HG02759 (cell line): ENCODE results near the gene KCTD5.
"Not testable (repeated sequence)": the region's sequence is repeated elsewhere in the genome, so short reads cannot be mapped to it uniquely, and the experiment has no call there.

Experiments
- ATAC-seq: cut with Tn5 transposase; IDR thresholded peaks from one replicate; pipeline ENCODE4 v1.9.1; 2021; ENCODE audit warnings: mild to moderate bottlenecking, moderate library complexity; ENCODE audit not compliant: unreplicated experiment

KCTD5 gene, protein sequence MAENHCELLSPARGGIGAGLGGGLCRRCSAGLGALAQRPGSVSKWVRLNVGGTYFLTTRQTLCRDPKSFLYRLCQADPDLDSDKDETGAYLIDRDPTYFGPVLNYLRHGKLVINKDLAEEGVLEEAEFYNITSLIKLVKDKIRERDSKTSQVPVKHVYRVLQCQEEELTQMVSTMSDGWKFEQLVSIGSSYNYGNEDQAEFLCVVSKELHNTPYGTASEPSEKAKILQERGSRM

DNA sequence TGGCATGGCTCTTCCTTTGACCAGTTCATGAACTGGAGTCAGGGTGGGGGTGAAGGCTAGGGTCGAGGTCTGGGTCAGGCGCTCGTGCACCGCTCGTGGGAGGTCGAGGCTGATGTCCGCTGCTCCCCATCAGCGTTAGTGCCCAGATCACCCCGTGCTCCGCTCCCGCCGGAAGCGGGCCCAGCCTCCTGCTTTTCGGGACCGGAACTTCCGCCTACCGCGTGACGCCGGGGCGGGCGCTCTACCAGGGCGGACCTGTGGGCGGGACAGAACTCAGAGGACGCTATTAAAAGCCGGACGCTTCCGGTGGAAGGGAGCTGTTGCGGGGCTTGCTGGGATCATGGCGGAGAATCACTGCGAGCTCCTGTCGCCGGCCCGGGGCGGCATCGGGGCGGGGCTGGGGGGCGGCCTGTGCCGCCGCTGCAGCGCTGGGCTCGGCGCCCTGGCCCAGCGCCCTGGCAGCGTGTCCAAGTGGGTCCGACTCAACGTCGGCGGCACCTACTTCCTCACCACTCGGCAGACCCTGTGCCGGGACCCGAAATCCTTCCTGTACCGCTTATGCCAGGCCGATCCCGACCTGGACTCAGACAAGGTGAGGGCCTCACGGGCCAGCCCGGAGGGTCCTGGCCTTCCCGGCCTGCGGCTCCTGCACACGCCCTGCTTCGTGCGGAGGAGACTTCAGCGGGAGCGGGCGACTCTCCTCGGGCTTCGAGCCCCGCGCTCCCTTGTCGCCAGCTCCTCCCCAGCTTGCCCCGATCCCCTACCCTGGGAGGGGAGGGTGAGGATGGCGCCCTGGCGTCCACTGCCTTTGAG lies at the start of gene KCTD5:
TSS of gene KCTD5 (plus strand) at position 315 of the 813 bp plus-strand sequence. CDS start at position 341, 26 bp downstream.
- peak; percentile 62 for ATAC-seq

DNA sequence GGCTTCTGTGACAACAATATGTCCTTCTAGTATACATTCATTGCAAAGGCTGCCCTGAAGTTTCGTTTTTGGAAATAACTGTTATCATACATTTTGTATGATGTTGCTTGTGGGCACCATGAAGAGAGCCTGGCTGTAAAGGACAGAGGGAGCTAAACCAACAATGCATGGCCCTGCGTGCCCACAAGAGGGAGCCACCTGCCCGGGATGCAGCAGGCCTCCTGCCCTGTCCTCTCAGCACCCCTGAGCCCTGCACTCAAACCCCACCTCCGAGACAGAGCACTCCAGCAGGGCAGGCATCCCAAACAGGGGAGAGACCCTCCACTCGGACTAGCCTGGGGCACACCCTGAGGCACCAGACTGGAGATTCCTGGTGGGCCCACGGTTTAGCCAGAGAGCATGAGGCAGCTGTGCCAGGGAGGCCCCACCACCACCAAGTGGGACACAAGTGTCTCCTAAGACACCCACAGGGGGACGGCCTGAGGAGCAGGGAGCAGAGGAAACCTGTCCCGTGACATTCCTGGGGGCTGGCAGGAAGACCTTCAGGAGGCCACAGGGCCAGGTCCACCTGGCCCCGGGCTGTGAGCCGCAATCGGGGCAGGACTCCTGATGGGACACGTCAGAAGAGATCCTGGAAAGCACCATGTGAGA lies 43.1 kb upstream of the KCTD5 start:
- not testable (repeated sequence) for ATAC-seq

DNA sequence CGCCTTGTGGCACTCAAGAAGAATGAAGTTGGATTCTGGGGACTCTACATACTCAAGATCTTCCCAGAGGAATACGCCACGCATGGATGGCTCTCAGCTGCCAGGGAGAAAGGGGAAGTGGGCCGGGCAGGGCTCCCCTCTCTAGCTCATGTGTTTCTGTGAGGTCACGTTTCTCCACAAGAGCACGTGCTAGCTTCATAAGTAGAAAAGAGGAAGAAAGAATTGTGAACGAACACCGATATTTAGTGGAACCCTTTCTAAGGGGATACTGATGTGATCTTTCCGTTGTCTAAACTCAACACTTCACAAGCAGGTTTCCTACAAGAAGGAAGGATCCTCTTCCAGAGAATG lies 42.6 kb upstream of the KCTD5 start:
- ATAC-seq: not testable (repeated sequence)

DNA sequence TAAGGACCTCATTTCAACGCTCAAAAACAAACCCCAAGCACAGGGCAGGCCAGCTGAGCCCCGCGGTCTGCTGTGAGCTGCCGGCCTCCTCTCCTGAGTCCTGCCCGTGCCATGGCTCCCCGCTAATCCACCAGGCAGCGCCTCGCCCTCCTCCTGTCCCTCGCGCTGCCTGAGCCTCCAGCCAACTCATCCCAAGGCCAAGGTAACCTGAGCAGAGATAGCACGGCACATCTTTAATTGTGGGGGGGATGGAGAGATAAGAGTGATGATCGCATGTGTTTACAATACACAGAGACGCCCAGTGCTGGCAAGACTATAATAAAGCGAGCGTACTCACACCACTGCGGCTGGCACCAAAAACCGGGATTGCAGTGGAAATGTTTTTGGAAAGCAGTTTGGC lies 39.8 kb upstream of the KCTD5 start:
- ATAC-seq: not testable (repeated sequence)

DNA sequence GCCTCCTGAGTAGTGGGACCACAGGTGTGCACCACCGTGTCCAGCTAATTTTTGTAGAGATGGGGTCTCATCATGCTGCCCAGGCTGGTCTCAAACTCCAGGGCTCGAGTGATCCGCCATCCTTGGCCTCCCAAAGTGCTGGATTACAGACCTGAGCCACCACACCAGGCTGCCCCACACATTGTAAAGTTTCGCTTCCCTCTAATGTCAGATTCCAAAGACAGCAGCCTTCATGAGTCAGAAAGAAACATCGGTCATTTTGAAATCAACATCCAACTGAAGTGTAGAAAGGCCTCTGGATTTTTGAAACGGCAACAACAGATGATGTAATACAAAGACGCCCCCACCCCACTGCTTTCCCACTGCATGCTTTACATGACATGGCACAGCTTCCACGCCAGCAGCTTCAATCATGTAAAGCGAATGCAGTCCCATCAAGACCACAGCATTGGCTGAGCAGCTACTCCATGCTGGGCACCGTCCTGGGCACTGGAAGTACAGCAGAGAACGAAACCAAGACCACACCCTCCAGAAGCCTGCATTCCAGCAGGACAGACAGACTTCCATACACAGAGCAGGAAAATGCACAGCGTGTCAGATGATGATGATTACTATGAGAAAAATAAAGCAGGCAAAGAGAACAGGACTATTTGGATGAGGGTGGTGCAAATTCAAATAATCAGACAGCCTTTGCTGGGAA lies 37.4 kb upstream of the KCTD5 start:
- ATAC-seq: not testable (repeated sequence)

DNA sequence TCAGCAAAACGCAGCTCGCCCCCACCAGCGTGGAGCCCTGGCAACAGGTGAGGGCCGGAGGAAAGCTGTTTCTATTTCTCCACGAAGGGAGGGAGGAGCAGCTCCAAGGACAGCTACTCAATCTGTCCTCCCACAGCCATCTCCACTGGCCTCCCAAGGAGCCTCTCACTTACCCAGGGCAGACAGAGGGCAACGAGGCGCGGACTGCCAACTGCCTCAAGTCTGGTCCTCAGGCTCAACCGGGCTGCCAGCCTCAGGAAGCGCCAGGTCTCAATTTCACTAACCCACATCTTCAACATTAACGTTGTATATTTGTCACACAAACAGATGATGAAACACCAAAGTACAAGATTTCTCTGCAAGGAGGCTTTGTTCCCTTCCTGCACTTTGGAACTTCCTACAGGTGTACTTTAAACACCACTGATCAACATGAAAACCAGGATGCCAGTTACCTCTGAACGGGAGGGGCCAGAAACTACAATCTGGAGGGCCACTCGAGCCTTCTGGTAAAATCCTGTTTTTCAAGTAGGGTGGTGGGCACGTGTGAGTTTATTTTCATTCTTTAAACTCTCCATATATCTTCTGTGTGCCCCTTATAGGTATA lies 31.0 kb upstream of the KCTD5 start:
- ATAC-seq: not testable (repeated sequence)

DNA sequence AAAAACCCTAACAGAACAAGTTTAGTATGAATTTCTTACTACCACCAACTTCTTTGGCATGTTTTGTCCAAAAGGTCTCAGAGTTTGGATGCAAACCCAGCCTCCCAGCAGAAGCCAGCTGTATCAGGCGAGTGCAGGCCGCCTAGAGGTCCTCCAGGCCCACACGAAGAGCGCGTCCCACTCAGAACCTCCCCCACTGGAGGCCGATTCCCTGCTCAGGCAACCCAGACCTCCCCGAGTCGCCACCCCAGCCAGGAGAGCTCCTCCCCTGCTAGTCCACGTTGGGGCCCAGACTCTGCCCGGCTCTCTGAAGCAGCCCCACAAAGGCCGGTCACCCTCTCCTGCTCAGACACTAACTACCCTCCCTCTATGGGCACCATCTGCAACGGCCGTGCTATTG lies 28.4 kb upstream of the KCTD5 start:
- ATAC-seq: not testable (repeated sequence)

DNA sequence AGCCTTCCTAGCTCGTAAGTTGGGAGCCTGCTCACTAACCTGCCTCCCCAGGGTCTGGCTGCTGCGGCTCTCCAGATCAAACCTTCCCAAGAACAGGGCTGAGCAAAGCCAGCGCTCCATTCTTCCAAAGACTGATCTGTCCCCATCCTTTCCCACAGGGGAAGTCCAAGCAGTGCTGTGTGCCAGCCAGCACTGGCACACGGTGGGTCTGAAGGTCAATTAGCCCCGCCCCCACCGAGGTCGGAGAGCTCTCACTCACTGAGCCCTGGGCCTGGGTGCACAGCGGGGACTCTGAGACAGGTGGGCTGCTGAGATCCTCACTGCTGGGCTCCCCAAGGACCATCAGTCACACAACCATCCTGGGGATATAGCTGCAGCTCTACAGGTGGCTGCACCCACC lies 27.4 kb upstream of the KCTD5 start:
- not testable (repeated sequence) for ATAC-seq

DNA sequence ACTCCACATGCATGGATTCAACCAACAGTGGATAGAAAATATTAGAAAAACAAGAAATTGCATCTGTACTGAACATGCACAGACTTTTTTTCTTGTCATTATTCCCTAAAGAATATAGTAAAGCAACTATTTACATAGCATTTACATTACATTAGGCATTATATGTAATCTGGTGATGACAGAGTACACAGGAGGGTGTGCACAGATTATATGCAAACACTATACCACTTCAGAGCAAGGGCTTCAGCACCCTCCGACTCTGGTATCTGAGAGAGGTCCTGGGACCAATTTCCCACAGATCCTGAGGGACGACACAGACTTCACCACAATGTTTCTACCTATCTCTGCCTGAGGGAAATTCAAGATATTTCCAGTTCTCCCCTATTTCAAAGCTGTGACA lies 25.3 kb upstream of the KCTD5 start:
- no peak for ATAC-seq

DNA sequence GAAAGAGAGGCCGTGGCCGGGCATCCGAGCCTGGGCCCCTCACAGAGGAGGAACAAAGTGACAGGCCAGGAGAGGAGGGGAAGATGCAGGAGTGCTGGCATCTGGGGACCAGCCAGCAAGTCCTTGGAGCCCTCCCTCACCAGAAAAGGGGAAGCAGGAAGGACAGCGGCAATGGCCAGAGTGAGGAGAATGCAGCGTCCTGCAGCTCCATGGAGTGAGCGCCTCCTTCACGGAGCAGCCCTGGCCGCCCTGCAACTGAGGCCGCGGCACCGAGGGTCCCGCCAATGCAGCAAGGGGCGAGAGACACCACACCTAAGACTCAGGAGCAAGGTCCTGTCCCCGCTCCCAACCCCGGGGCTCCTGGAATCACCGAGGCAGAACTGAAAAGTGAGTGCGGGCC lies 24.5 kb upstream of the KCTD5 start:
- not testable (repeated sequence) for ATAC-seq

DNA sequence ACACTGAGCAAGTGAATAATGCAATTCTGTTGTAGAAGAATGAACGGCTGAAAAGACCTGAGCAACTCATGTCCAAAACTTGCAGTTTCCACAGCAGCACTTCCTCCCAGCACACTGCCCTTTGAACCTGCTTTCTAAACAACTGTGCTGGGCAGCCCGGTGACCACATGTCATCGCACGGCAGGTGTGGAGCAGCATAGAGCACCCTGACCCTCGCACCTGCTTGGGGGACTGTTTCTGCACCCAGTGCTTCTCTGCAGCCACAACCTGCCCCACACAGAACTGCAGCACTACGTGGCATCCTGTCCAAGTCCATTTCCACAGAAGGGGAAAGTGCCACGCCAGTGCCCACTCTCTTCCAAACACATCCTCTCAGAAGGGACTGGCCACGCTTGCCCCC lies 22.8 kb upstream of the KCTD5 start:
- ATAC-seq: not testable (repeated sequence)

DNA sequence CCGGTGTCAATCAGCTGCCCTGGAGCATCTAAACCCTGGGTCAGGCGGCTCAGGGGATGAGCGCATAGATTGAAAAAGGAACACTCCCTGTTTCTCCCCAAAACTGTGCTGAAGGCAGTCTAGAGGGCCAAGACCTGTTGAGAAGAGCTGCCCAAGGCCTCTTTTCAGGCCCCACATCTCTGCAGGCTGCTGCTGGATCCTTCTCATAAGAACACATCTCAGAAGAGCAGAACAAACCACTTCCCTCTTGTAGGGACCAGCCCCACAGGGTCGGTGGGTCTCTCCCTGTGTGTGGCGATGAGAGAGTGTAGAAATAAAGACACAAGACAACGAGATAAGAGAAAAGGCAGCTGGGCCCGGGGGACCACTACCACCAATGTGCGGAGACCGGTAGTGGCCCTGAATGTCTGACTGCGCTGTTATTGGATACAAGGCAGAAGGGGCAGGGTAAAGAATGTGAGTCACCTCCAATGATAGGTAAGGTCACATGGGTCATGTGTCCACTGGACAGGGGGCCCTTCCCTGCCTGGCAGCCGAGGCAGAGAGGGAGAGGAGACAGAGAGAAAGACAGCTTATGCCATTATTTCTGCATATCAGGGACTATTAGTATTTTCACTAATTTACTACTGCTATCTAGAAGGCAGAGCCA lies 22.2 kb upstream of the KCTD5 start:
- not testable (repeated sequence) for ATAC-seq

DNA sequence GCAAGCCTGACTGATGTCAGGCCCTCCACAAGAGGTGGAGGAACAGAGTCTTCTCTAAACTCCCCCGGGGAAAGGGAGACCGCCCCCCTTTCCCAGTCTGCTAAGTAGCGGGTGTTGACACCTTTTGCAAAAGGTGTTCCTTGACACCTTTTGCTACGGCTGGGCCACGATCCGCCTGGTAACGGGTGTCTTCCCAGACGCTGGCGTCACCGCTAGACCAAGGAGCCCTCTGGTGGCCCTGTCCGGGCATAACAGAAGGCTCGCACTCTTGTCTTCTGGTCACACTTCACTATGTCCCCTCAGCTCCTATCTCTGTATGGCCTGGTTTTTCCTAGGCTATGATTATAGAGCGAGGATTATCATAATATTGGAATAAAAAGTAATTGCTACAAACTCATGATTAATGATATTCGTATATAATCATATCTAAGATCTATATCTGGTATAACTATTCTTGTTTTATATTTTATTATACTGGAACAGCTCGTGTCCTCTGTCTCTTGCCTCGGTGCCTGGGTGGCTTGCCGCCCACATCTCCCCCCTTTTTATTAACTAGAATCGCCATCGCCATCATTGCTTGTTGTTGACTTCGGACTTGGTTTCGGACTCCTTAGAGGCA lies 21.5 kb upstream of the KCTD5 start:
- not testable (repeated sequence) for ATAC-seq

DNA sequence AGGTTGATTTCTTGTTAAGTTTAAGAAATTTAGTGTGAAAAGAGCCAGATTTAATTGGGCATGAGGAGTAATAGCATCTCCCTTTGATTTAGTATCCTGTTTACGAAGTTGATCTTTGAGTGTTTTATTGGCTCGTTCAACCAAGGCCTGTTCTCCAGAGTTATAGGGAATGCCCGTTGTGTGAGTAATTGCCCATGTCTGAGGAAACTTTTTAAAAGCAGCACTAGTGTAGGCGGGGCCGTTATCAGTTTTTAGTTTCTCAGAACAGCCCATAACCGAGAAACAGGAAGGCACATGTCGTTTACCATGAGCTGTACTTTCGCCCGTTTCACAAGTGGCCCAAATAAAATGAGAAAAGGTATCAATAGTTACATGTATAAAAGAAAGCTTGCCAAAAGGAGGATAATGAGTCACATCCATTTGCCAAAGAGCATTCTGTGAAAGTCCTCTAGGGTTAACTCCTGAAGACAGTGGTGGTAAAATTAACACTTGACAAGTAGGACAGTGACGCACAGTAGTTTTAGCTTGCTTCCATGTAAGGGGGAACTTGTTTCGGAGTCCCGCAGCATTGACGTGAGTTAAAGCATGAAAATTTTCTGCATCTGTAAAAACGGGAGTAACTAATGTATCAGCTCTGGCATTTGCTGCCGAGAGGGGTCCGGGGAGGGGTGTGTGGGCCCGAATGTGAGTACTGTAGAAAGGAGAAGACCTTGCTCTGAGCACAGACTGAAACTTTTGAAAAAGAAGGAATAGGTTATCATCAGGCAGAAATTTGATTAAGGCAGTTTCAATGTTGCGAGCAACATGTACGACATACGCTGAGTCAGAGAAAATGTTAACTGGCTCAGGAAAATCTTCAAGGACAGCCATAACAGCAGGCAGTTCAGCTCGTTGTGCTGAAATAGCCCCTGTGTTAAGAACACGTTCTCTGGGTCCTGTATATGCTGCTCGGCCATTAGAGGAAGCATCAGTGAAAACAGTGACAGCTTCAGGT lies 18.5 kb upstream of the KCTD5 start:
- no peak for ATAC-seq

DNA sequence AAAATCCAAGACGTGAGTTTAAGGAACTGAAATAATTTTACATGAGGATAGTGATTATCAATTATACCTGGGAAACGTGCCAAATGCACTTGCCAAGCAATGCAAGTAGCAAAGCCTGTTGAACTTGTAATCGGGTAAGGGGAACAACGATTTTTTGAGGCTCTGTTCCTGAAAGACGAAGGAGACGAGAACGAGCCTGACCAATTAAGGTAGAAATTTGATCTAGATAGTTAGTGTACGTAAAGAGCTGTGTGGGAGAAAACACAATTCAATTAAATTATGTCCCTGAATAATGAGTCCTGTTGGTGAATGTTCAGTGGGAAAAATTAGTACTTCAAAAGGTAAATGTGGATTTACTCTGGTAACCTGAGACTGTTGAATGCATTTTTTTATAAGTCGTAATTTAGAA lies 17.7 kb upstream of the KCTD5 start:
- ATAC-seq: no peak

DNA sequence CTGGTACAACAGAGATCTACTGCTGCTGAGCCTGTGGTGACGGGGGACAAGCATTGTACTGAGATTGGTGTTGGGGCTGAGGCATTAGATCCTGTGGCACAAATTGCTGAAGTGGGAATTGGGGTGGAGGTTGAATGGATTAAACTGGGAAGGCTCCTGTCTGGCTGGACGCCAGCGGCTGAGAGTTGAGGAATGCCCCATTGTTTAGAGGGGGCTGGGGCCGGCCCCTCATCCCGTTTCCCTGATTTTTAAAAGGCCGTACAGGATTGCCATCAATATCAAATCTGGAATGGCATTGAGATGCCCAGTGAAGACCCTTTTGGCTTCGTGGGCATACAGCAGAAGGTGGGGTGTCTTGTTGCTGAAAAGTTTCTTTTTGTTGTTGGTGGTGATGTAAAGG lies 15.7 kb upstream of the KCTD5 start:
- ATAC-seq: not testable (repeated sequence)

DNA sequence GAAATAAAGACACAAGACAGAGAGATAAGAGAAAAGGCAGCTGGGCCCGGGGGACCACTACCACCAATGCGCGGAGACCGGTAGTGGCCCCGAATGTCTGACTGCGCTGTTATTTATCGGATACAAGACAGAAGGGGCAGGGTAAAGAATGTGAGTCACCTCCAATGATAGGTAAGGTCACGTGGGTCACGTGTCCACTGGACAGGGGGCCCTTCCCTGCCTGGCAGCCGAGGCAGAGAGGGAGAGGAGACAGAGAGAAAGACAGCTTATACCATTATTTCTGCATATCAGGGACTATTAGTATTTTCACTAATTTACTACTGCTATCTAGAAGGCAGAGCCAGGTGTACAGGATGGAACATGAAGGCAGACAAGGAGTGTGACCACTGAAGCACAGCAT lies 12.7 kb upstream of the KCTD5 start:
- ATAC-seq: not testable (repeated sequence)

DNA sequence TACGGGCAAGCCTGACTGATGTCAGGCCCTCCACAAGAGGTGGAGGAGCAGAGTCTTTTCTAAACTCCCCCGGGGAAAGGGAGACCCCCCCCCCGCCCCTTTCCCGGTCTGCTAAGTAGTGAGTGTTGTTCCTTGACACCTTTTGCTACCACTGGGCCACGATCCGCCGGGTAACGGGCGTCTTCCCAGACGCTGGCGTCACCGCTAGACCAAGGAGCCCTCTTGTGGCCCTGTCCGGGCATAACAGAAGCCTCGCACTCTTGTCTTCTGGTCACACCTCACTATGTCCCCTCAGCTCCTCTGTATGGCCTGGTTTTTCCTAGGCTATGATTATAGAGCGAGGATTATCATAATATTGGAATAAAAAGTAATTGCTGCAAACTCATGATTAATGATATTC lies 12.3 kb upstream of the KCTD5 start:
- ATAC-seq: not testable (repeated sequence)

DNA sequence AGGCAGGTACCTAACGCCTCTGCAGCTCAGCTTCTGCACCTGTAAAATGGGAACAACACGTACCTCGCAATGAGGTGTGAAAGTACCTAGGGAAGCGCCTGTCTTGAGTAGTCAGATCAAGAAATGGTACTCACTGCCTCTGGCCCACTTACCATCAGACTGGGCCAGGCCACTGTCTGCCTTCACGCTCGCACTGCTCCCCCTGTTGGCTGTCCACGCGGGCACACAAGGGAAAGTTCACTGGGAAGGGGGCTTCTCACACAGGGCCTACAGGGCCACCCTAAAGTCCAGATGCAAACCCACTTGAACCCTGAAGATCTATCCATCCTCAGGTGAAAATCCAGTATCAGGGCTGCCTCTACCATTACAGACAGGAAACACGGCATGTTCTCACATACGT lies 11.1 kb upstream of the KCTD5 start:
- ATAC-seq: not testable (repeated sequence)
